MM.1S (cell line): ENCODE results near the gene IFNG.

ENCODE experiments used
- DNase-seq: peaks from one replicate; pipeline ENCODE4 v3.0.0-alpha.2; 2015
- H2AFZ ChIP-seq: fragments of 300-600 bp; sonication (generic); 2 replicates; pipeline ENCODE4 v1.6.0; 2016; ENCODE audit warnings: antibody characterized with exemption, low read length
- H3F3A ChIP-seq: fragments of 300-600 bp; sonication (generic); 2 replicates; pipeline ENCODE4 v1.6.1; 2016; ENCODE audit warnings: mild to moderate bottlenecking, antibody characterized with exemption, low read length, moderate library complexity, mixed read lengths; ENCODE audit not compliant: insufficient read depth
- H3K27ac ChIP-seq: fragments of 300-600 bp; sonication (generic); 2 replicates; pipeline ENCODE4 v1.5.1; 2016; ENCODE audit warnings: mild to moderate bottlenecking, low read length
- H3K27me3 ChIP-seq: fragments of 300-600 bp; sonication (generic); replicated peaks from 2 replicates; pipeline ENCODE4 v1.6.0; 2016; ENCODE audit warnings: low read length; ENCODE audit not compliant: insufficient read depth
- H3K36me3 ChIP-seq: fragments of 300-600 bp; sonication (generic); replicated peaks from 2 replicates; pipeline ENCODE4 v1.6.1; 2016; ENCODE audit warnings: mild to moderate bottlenecking, low read length, mixed read lengths; ENCODE audit not compliant: insufficient read depth
- H3K4me1 ChIP-seq: fragments of 300-600 bp; sonication (generic); 2 replicates; pipeline ENCODE4 v1.6.1; 2016; ENCODE audit warnings: low read length, mixed read lengths
- H3K4me2 ChIP-seq: fragments of 300-600 bp; sonication (generic); 2 replicates; pipeline ENCODE4 v1.6.0; 2016; ENCODE audit warnings: low read depth, low read length
- H3K4me3 ChIP-seq: fragments of 300-600 bp; sonication (generic); 2 replicates; pipeline ENCODE4 v1.5.1; 2016; ENCODE audit warnings: low read length, mixed read lengths
- H3K79me2 ChIP-seq: fragments of 300-600 bp; sonication (generic); 2 replicates; pipeline ENCODE4 v1.6.1; 2016; ENCODE audit warnings: mixed run types, low read length, mixed read lengths
- H3K9ac ChIP-seq: fragments of 300-600 bp; sonication (generic); 2 replicates; pipeline ENCODE4 v1.6.1; 2016; ENCODE audit warnings: low read length, mixed read lengths
- H3K9me2 ChIP-seq: fragments of 300-600 bp; sonication (generic); replicated peaks from 2 replicates; pipeline ENCODE4 v1.6.1; 2016; ENCODE audit warnings: mild to moderate bottlenecking, low read length, mixed read lengths; ENCODE audit not compliant: insufficient read depth
- H3K9me3 ChIP-seq: fragments of 300-600 bp; sonication (generic); replicated peaks from 2 replicates; pipeline ENCODE4 v1.6.1; 2016; ENCODE audit warnings: mild to moderate bottlenecking, low read length, mixed read lengths; ENCODE audit not compliant: insufficient read depth
- H4K20me1 ChIP-seq: fragments of 300-600 bp; sonication (generic); 2 replicates; pipeline ENCODE4 v1.6.1; 2016; ENCODE audit warnings: mild to moderate bottlenecking, low read length, moderate library complexity, mixed read lengths; ENCODE audit not compliant: insufficient read depth
- EZH2 ChIP-seq: fragments of 300-600 bp; sonication (generic); optimal IDR thresholded peaks from 2 replicates; pipeline ENCODE3; 2017; ENCODE audit warnings: low read depth, mild to moderate bottlenecking, antibody characterized with exemption, low read length, mixed read lengths
- EZH2phosphoT487 ChIP-seq: fragments of 300-600 bp; sonication (generic); IDR thresholded peaks from 2 replicates; pipeline ENCODE4 v1.6.1; 2018; ENCODE audit warnings: antibody characterized with exemption, low read length
- TF ChIP-seq, protein P1 (sequence below): fragments of 300-600 bp; sonication (generic); IDR thresholded peaks from 2 replicates; pipeline ENCODE4 v1.5.1; 2016; ENCODE audit warnings: antibody characterized with exemption, low read length, mixed read lengths

IFNG gene

GRCh38 chr12:68106660-68107059, 52.9 kb downstream of the IFNG start:
- Histone ChIP-seq H3F3A (no peaks in the 10 kb centered on the region), H3K27me3 (no peaks in the 10 kb centered on the region), H3K9me2 (no peaks in the 10 kb centered on the region), H3K27ac (no peak overlapping the region), H3K4me2 (no peak overlapping the region), H3K9ac (no peak overlapping the region), H3K4me3 (no peak overlapping the region), H2AFZ (no peak overlapping the region), H4K20me1 (no peaks in the 10 kb centered on the region), H3K9me3 (no peaks in the 10 kb centered on the region), H3K36me3 (no peaks in the 10 kb centered on the region; the same call in 1 of the 2 replicates), H3K4me1 (no peaks in the 10 kb centered on the region), H3K79me2 (no peaks in the 10 kb centered on the region)
- TF ChIP-seq EZH2phosphoT487 (no peak), EZH2 (no peak)
- TF ChIP-seq, protein P1, sequence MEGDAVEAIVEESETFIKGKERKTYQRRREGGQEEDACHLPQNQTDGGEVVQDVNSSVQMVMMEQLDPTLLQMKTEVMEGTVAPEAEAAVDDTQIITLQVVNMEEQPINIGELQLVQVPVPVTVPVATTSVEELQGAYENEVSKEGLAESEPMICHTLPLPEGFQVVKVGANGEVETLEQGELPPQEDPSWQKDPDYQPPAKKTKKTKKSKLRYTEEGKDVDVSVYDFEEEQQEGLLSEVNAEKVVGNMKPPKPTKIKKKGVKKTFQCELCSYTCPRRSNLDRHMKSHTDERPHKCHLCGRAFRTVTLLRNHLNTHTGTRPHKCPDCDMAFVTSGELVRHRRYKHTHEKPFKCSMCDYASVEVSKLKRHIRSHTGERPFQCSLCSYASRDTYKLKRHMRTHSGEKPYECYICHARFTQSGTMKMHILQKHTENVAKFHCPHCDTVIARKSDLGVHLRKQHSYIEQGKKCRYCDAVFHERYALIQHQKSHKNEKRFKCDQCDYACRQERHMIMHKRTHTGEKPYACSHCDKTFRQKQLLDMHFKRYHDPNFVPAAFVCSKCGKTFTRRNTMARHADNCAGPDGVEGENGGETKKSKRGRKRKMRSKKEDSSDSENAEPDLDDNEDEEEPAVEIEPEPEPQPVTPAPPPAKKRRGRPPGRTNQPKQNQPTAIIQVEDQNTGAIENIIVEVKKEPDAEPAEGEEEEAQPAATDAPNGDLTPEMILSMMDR = no peak
- DNase-seq = no peak

GRCh38 chr12:68106160-68106559, 53.4 kb downstream of the IFNG start:
- Histone ChIP-seq H3F3A (no peaks in the 10 kb centered on the region), H3K4me2 (no peak overlapping the region), H3K4me3 (no peak overlapping the region), H2AFZ (no peak overlapping the region), H3K4me1 (no peaks in the 10 kb centered on the region), H3K27ac (no peak overlapping the region), H3K27me3 (no peaks in the 10 kb centered on the region), H3K79me2 (no peaks in the 10 kb centered on the region), H4K20me1 (no peaks in the 10 kb centered on the region), H3K9ac (no peak overlapping the region), H3K36me3 (no peaks in the 10 kb centered on the region; the same call in 1 of the 2 replicates), H3K9me2 (no peaks in the 10 kb centered on the region), H3K9me3 (no peaks in the 10 kb centered on the region)
- no peak for TF ChIP-seq EZH2phosphoT487
- TF ChIP-seq, protein P1 = no peak
- no peak for TF ChIP-seq EZH2
- no peak for DNase-seq
